K562 (cell line): Measurements from ENCODE around the gene ZRANB3. TPM values are rescaled to one million over a fixed set of nuclear protein-coding genes. Genes with fewer than 3 reads are reported as not detected.

Experiments used
- ATAC-seq: fragments of 200-7000 bp; cut with Tn5 transposase; 3 replicates; pipeline ENCODE4 v1.9.1; 2020; ENCODE audit warnings: moderate library complexity
- BruUV-seq: library from RNA; stranded (reverse); fragments of 400-500 nt; replicated peaks from 2 replicates; lab custom pipeline; 2021; lab: Mats Ljungman, UMichigan
- CTCF ChIA-PET: fragments of 300-600 bp; formaldehyde crosslinking; extraction: SDS; loops from one replicate; lab custom pipeline; 2021; ENCODE audit warnings: low intra/inter-chr PET ratio; lab: Yijun Ruan, JAX
- POLR2A ChIA-PET: fragments of 300-600, 350-650 bp; sonication (Branson Sonifier 250); formaldehyde crosslinking; extraction: SDS; loops from one replicate; lab custom pipeline; 2021; ENCODE audit warnings: antibody characterized with exemption, inconsistent platforms; lab: Yijun Ruan, JAX
- DNase-seq, 4 experiments: peaks; one replicate each; pipeline versions ENCODE4 v3.0.0 to v3.0.0-alpha.2; 2011 to 2018; ENCODE audit warnings: low spot score in 3 of 4, mixed read lengths in 3 of 4; ENCODE audit errors: extremely low read depth in 1 of 4
- FAIRE-seq: peaks from 2 replicates; lab custom pipeline; 2011; peaks lifted over from hg19 to GRCh38; lab: Jason Lieb, UNC
- H2AFZ ChIP-seq: 2 replicates; pipeline ENCODE4 v1.6.0; 2011; ENCODE audit warnings: low read depth, low read length, control low read depth, inconsistent platforms
- H3K27ac ChIP-seq: fragments of 200-600 bp; 3 replicates; pipeline ENCODE4 v1.8.0; 2011; ENCODE audit warnings: low read depth, mild to moderate bottlenecking, control low read depth, inconsistent platforms, low read length, moderate library complexity, mixed read lengths; ENCODE audit errors: extremely low read depth
- H3K27me3 ChIP-seq, 2 experiments: fragments of 300-600 bp in 1 of 2; 2 replicates in 1 of 2; 3 replicates in 1 of 2; pipeline versions ENCODE4 v1.6.0 to v1.8.0; 2011; ENCODE audit warnings: inconsistent platforms in 2 of 2, low read length in 2 of 2, mild to moderate bottlenecking in 1 of 2, mixed read lengths in 1 of 2, moderate library complexity in 1 of 2; ENCODE audit not compliant: control insufficient read depth in 2 of 2, insufficient read depth in 2 of 2
- H3K36me3 ChIP-seq: fragments of 300-600 bp; 3 replicates; pipeline ENCODE4 v1.8.0; 2011; ENCODE audit warnings: mild to moderate bottlenecking, low read length, inconsistent platforms; ENCODE audit not compliant: control insufficient read depth, insufficient read depth
- H3K4me1 ChIP-seq, 2 experiments: fragments of 200-600 bp in 1 of 2; replicated peaks in 1 of 2; 2 replicates in 1 of 2; 3 replicates in 1 of 2; pipeline versions ENCODE4 v1.5.1 to v1.8.0; 2011; ENCODE audit warnings: inconsistent platforms in 2 of 2, low read length in 2 of 2, mild to moderate bottlenecking in 1 of 2, mixed read lengths in 1 of 2, moderate library complexity in 1 of 2; ENCODE audit not compliant: control insufficient read depth in 2 of 2, insufficient read depth in 2 of 2
- H3K4me2 ChIP-seq: 2 replicates; pipeline ENCODE4 v1.6.1; 2011; ENCODE audit warnings: low read length, control low read depth, inconsistent platforms, mixed read lengths; ENCODE audit not compliant: insufficient read depth
- H3K4me3 ChIP-seq: fragments of 200-600 bp; sonication (generic), shearing (Covaris generic); 2 replicates; pipeline ENCODE4 v1.5.1; 2016; ENCODE audit warnings: control low read depth, inconsistent platforms
- H3K79me2 ChIP-seq: fragments of 200-600 bp; 3 replicates; pipeline ENCODE4 v1.8.0; 2011; ENCODE audit warnings: low read length, inconsistent platforms; ENCODE audit not compliant: control insufficient read depth, insufficient read depth
- H3K9ac ChIP-seq, 2 experiments: 2 replicates each; pipeline versions ENCODE4 v1.6.0 to v1.6.1; 2011; ENCODE audit warnings: low read depth in 2 of 2, low read length in 2 of 2, control low read depth in 1 of 2, inconsistent platforms in 1 of 2, mild to moderate bottlenecking in 1 of 2, mixed read lengths in 1 of 2; ENCODE audit not compliant: insufficient read depth in 1 of 2
- H3K9me1 ChIP-seq: one replicate; pipeline ENCODE4 v1.6.0; 2011; ENCODE audit warnings: inconsistent platforms, mild to moderate bottlenecking, low read length, moderate library complexity; ENCODE audit not compliant: control insufficient read depth, insufficient read depth
- H3K9me3 ChIP-seq: replicated peaks from 2 replicates; pipeline ENCODE4 v1.5.1; 2011; ENCODE audit warnings: low read depth, low read length, inconsistent platforms; ENCODE audit not compliant: control insufficient read depth, insufficient read depth
- H4K20me1 ChIP-seq: replicated peaks from 2 replicates; pipeline ENCODE4 v1.6.1; 2011; ENCODE audit warnings: low read length, inconsistent platforms, mixed read lengths; ENCODE audit not compliant: control insufficient read depth, insufficient read depth
- C11orf30 ChIP-seq: fragments of 450-650 bp; IDR thresholded peaks from 2 replicates; pipeline ENCODE4 v1.6.1; 2016; ENCODE audit warnings: low read depth, mild to moderate bottlenecking
- CC2D1A ChIP-seq: fragments of 450-650 bp; IDR thresholded peaks from 2 replicates; pipeline ENCODE4 v1.6.1; 2017; ENCODE audit warnings: mild to moderate bottlenecking
- DDX20 ChIP-seq: fragments of 450-650 bp; IDR thresholded peaks from 2 replicates; pipeline ENCODE4 v1.6.1; 2016; ENCODE audit warnings: missing genetic modification characterization, low read depth, mild to moderate bottlenecking, missing compliant biosample characterization, moderate library complexity
- DIDO1 ChIP-seq: fragments of 450-650 bp; IDR thresholded peaks from 2 replicates; pipeline ENCODE4 v1.6.1; 2016; ENCODE audit warnings: low read depth, missing biosample characterization, missing genetic modification characterization
- DLX4 ChIP-seq: fragments of 250-450 bp; sonication (Bioruptor Pico); IDR thresholded peaks from 2 replicates; pipeline ENCODE4 v1.6.1; 2021; ENCODE audit warnings: mild to moderate bottlenecking
- HOXB6 ChIP-seq: fragments of 250-450 bp; sonication (Bioruptor Pico); IDR thresholded peaks from 2 replicates; pipeline ENCODE4 v1.5.1; 2022; ENCODE audit warnings: mild to moderate bottlenecking, borderline replicate concordance
- IRF2 ChIP-seq: sonication (generic); formaldehyde crosslinking; IDR thresholded peaks from 2 replicates; pipeline ENCODE4 v1.8.1; 2022; ENCODE audit warnings: mild to moderate bottlenecking, missing genetic modification reagents
- L3MBTL2 ChIP-seq: fragments of 450-650 bp; IDR thresholded peaks from 2 replicates; pipeline ENCODE4 v1.6.1; 2016; ENCODE audit warnings: mild to moderate bottlenecking, moderate library complexity
- LEF1 ChIP-seq: fragments of 450-650 bp; IDR thresholded peaks from 2 replicates; pipeline ENCODE4 v1.6.1; 2016; ENCODE audit warnings: mild to moderate bottlenecking
- NR2C1 ChIP-seq, 2 experiments: fragments of 450-650 bp; IDR thresholded peaks; 2 replicates each; pipeline ENCODE4 v1.6.1; 2017; ENCODE audit warnings: mild to moderate bottlenecking in 2 of 2, antibody characterized with exemption in 1 of 2, inconsistent platforms in 1 of 2, missing compliant biosample characterization in 1 of 2, missing genetic modification characterization in 1 of 2
- NR3C1 ChIP-seq: sonication (generic); formaldehyde crosslinking; IDR thresholded peaks from 2 replicates; pipeline ENCODE4 v1.8.1; 2022; ENCODE audit warnings: missing genetic modification reagents
- POLR2B ChIP-seq: fragments of 450-650 bp; IDR thresholded peaks from 2 replicates; pipeline ENCODE4 v1.6.1; 2018; ENCODE audit warnings: low read depth; ENCODE audit not compliant: partially characterized antibody
- RAD21 ChIP-seq, 2 experiments: fragments of 250-450 bp in 1 of 2; fragments of 450-650 bp in 1 of 2; sonication (Bioruptor Pico) in 1 of 2; formaldehyde crosslinking in 1 of 2; IDR thresholded peaks in 1 of 2; conservative IDR thresholded peaks in 1 of 2; 2 replicates each; pipeline versions ENCODE4 v1.4.0 to v1.8.0; 2020 to 2022; ENCODE audit warnings: mild to moderate bottlenecking in 2 of 2, moderate library complexity in 1 of 2
- RCOR1 ChIP-seq, 2 experiments: IDR thresholded peaks; 2 replicates each; pipeline ENCODE4 v1.6.1; 2012; ENCODE audit warnings: low read depth in 2 of 2, low read length in 2 of 2, borderline replicate concordance in 1 of 2, improper control_type of control experiment in 1 of 2
- SP2 ChIP-seq: IDR thresholded peaks from 2 replicates; pipeline ENCODE4 v1.6.1; 2011; ENCODE audit warnings: mild to moderate bottlenecking, low read depth, low read length, moderate library complexity; ENCODE audit not compliant: poor library complexity, severe bottlenecking; ENCODE audit errors: extremely low read depth
- TCF7 ChIP-seq: sonication (generic); IDR thresholded peaks from 2 replicates; pipeline ENCODE4 v1.6.1; 2016; ENCODE audit warnings: antibody characterized with exemption, borderline replicate concordance
- ZNF146 ChIP-seq: IDR thresholded peaks from one replicate; pipeline ENCODE4 v1.6.1; 2018; ENCODE audit warnings: missing compliant biosample characterization; ENCODE audit not compliant: unreplicated experiment
- ZNF165 ChIP-seq: fragments of 250-450 bp; sonication (Bioruptor Pico); IDR thresholded peaks from 2 replicates; pipeline ENCODE4 v1.4.0; 2020; ENCODE audit warnings: borderline replicate concordance
- ZNF324 ChIP-seq: fragments of 250-450 bp; sonication (Bioruptor Pico); IDR thresholded peaks from 2 replicates; pipeline ENCODE4 v1.4.0; 2020; ENCODE audit warnings: mild to moderate bottlenecking
- WGBS: fragments of 100-300 bp; shearing (Covaris generic); methylation state at CpG from one replicate; pipeline ENCODE4 v1.1.6; 2016; ENCODE audit warnings: low coverage, mixed read lengths; ENCODE audit not compliant: insufficient coverage; ENCODE audit errors: missing lambda C conversion rate; 5-methylcytosine and 5-hydroxymethylcytosine counted together
- in situ Hi-C: fragments of 300-500 bp; cut with MboI; formaldehyde crosslinking; loops from 4 replicates; pipeline ENCODE4 v1.15.0; 2018; ENCODE audit warnings: inconsistent platforms, mixed read lengths
- intact Hi-C: fragments of 100-400 bp; cut with micrococcal nuclease; formaldehyde crosslinking; loops from 2 replicates; pipeline ENCODE4 v1.14.2; 2022
- polyA plus RNA-seq, 8 experiments: library from polyadenylated mRNA; depleted of rRNA in 4 of 8; stranded (reverse) in 5 of 8; unstranded in 3 of 8; fragments of >200 nt; fragmentation: Nextera tagmentation in 2 of 8; fragmentation: Illumina TruSeq in 1 of 8; extraction: Ambion mirVana in 2 of 8; extraction: Trizol in 1 of 8; gene quantifications; 2 replicates each; pipeline versions ENCODE4 v1.2.1 to v1.2.3, GENCODE V29; 2011 to 2014; ENCODE audit warnings: inconsistent platforms in 1 of 8, missing spikeins in 1 of 8
- total RNA-seq, 7 experiments: library from RNA; depleted of rRNA in 6 of 7; stranded (reverse); fragments of >200 nt in 6 of 7; fragmentation: Illumina TruSeq in 2 of 7; extraction: Trizol in 2 of 7; gene quantifications; 2 replicates each; pipeline versions ENCODE4 v1.2.1 to v1.2.3, GENCODE V29; 2011 to 2021; ENCODE audit warnings: low replicate concordance in 1 of 7
- TF ChIP-seq, protein P1 (sequence below): sonication (generic); formaldehyde crosslinking; IDR thresholded peaks from 2 replicates; pipeline ENCODE4 v1.9.0; 2022; ENCODE audit warnings: mild to moderate bottlenecking, missing genetic modification reagents
- TF ChIP-seq, protein P2 (sequence below): sonication (generic); formaldehyde crosslinking; IDR thresholded peaks from 2 replicates; pipeline ENCODE4 v1.9.0; 2022; ENCODE audit warnings: mild to moderate bottlenecking, missing genetic modification reagents

ZRANB3 gene
- total and polyA plus RNA-seq, 9 of the 15 experiments (the other 6 are each of a cell fraction or from before 2014, with no cell fraction given): 8.6 to 21.3 (median 14.7) TPM

DNA sequence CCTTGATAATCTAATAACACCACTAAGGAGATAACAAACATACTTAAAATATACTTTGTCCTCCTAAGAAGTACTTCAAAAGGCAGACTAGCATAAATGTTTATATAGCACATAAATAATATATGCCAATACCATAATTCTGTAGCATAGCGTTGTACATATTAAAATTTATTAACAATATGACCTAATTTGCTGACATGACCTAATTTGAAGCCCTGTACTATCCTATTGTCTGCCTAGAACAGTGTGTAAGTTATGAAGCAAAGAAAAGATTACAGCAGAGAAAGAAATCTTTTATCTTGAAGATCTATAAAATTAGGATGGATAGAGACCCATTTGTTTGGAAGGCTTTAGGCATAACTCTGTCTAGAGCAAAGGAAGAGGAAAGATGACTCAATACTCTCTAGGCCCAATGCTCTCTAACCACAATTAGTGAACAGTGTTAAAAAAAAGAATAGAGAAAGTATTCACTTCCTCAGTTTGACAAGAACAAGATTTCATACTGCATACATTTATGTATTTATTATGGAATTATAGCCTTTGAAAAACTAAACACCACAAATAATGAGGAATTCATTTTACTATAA, 231.3 kb downstream of the ZRANB3 start (continued):
- TF ChIP-seq RCOR1 (IDR thresholded peaks at IDR 0.05; ENCODE audit: borderline replicate concordance in 1 of 2, low read depth in 2 of 2, low read length in 2 of 2): no peak
- no peak for TF ChIP-seq NR2C1 (IDR thresholded peaks at IDR 0.05)
- no peak for TF ChIP-seq NR2C1 (tag; IDR thresholded peaks at IDR 0.05)
- TF ChIP-seq C11orf30: peak; percentile 47
- TF ChIP-seq POLR2B: no peak

- no TSS peak for BruUV-seq
- Histone ChIP-seq H3K27ac (no peak overlapping the region), H3K4me2 (no peak overlapping the region), H3K4me3 (no peak overlapping the region), H3K9ac (no peak overlapping the region), H3K9me3 (0 out of 2 replicates have a peak, but pooled peaks cover 2% of the 10 kb centered on the region), H3K27me3 (no peaks in the 10 kb centered on the region), H3K36me3 (no peaks in the 10 kb centered on the region), H2AFZ (no peak overlapping the region), H3K4me1 (no peaks in the 10 kb centered on the region), H3K9me1 (no peaks in the 10 kb centered on the region), H4K20me1 (no peaks in the 10 kb centered on the region), H3K79me2 (no peaks in the 10 kb centered on the region)
- intact Hi-C loops: no loop called here
- no peak for DNase-seq
- no peak for FAIRE-seq
- ATAC-seq: no peak
- ChIA-PET POLR2A (no interaction called here), CTCF (no interaction called here)
- 39% methylated on average over 2 of the region's 2 CpGs for WGBS
- in situ Hi-C loops: no loop called here
- TF ChIP-seq ZNF146 (CRISPR knock-in tag): no peak
- TF ChIP-seq SP2: no peak
- no peak for TF ChIP-seq DIDO1
- TF ChIP-seq, protein P1, sequence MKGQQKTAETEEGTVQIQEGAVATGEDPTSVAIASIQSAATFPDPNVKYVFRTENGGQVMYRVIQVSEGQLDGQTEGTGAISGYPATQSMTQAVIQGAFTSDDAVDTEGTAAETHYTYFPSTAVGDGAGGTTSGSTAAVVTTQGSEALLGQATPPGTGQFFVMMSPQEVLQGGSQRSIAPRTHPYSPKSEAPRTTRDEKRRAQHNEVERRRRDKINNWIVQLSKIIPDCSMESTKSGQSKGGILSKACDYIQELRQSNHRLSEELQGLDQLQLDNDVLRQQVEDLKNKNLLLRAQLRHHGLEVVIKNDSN (CRISPR knock-in tag): no peak
- TF ChIP-seq, protein P2, sequence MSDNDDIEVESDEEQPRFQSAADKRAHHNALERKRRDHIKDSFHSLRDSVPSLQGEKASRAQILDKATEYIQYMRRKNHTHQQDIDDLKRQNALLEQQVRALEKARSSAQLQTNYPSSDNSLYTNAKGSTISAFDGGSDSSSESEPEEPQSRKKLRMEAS: no peak
- TF ChIP-seq TCF7: no peak
- TF ChIP-seq ZNF324 (CRISPR knock-in tag): no peak
- no peak for TF ChIP-seq HOXB6
- no peak for TF ChIP-seq DLX4 (CRISPR knock-in tag)
- no peak for TF ChIP-seq RAD21 (CRISPR knock-in tag; conservative IDR thresholded peaks at IDR 0.05 in 1 of 2, IDR thresholded peaks at IDR 0.05 in 1 of 2)
- no peak for TF ChIP-seq CC2D1A
- no peak for TF ChIP-seq L3MBTL2
- no peak for TF ChIP-seq IRF2
- no peak for TF ChIP-seq LEF1
- TF ChIP-seq NR3C1 (CRISPR knock-in tag): no peak
- TF ChIP-seq DDX20 (tag): no peak
- TF ChIP-seq ZNF165 (CRISPR knock-in tag): no peak
Observed at GRCh38 chr2:135299165-135299564, 231.9 kb downstream of the ZRANB3 start.
